HEK293 (cell line): ENCODE data around the gene FBXO45.

Experiments
- KLF10 ChIP-seq: fragments of 450-650 bp; IDR thresholded peaks from 2 replicates; pipeline ENCODE4 v1.5.1; 2018; ENCODE audit warnings: missing biosample characterization, mild to moderate bottlenecking, missing genetic modification characterization
- KLF7 ChIP-seq: fragments of 450-650 bp; formaldehyde crosslinking; IDR thresholded peaks from 2 replicates; pipeline ENCODE4 v1.5.1; 2016; ENCODE audit warnings: missing biosample characterization, missing genetic modification characterization, borderline replicate concordance
- MEIS1 ChIP-seq: sonication (generic); formaldehyde crosslinking; IDR thresholded peaks from 2 replicates; pipeline ENCODE4 v1.8.1; 2022; ENCODE audit warnings: missing genetic modification reagents, mild to moderate bottlenecking, borderline replicate concordance
- MYNN ChIP-seq: fragments of 450-650 bp; formaldehyde crosslinking; IDR thresholded peaks from 2 replicates; pipeline ENCODE4 v1.5.1; 2016; ENCODE audit warnings: missing biosample characterization, missing genetic modification characterization, borderline replicate concordance
- ZBTB10 ChIP-seq: fragments of 450-650 bp; formaldehyde crosslinking; IDR thresholded peaks from 2 replicates; pipeline ENCODE4 v1.5.1; 2016; ENCODE audit warnings: missing biosample characterization, missing genetic modification characterization
- ZBTB49 ChIP-seq: fragments of 450-650 bp; formaldehyde crosslinking; IDR thresholded peaks from 2 replicates; pipeline ENCODE4 v1.5.1; 2016; ENCODE audit warnings: missing biosample characterization, missing genetic modification characterization, low read depth
- ZFP3 ChIP-seq: fragments of 450-650 bp; formaldehyde crosslinking; IDR thresholded peaks from 2 replicates; pipeline ENCODE4 v1.5.1; 2016; ENCODE audit warnings: low read depth, missing biosample characterization, missing genetic modification characterization
- ZNF112 ChIP-seq: fragments of 450-650 bp; formaldehyde crosslinking; IDR thresholded peaks from 2 replicates; pipeline ENCODE4 v1.5.0; 2017; ENCODE audit warnings: missing biosample characterization, missing genetic modification characterization
- ZNF133 ChIP-seq: fragments of 450-650 bp; formaldehyde crosslinking; IDR thresholded peaks from 2 replicates; pipeline ENCODE4 v1.5.1; 2016; ENCODE audit warnings: missing biosample characterization, missing genetic modification characterization
- ZNF169 ChIP-seq: fragments of 450-650 bp; formaldehyde crosslinking; IDR thresholded peaks from 2 replicates; pipeline ENCODE4 v1.5.1; 2016; ENCODE audit warnings: missing biosample characterization, missing genetic modification characterization
- ZNF202 ChIP-seq: fragments of 450-650 bp; formaldehyde crosslinking; IDR thresholded peaks from 2 replicates; pipeline ENCODE4 v1.5.1; 2016; ENCODE audit warnings: missing biosample characterization, missing genetic modification characterization, borderline replicate concordance
- ZNF248 ChIP-seq: fragments of 450-650 bp; formaldehyde crosslinking; IDR thresholded peaks from 2 replicates; pipeline ENCODE4 v1.5.1; 2017; ENCODE audit warnings: missing biosample characterization, missing genetic modification characterization
- ZNF280C ChIP-seq: fragments of 450-650 bp; formaldehyde crosslinking; IDR thresholded peaks from 2 replicates; pipeline ENCODE4 v1.5.1; 2016; ENCODE audit warnings: missing biosample characterization, missing genetic modification characterization
- ZNF394 ChIP-seq: fragments of 450-650 bp; formaldehyde crosslinking; IDR thresholded peaks from 2 replicates; pipeline ENCODE4 v1.5.1; 2016; ENCODE audit warnings: missing biosample characterization, missing genetic modification characterization, mild to moderate bottlenecking, moderate library complexity, borderline replicate concordance
- ZNF398 ChIP-seq: fragments of 450-650 bp; formaldehyde crosslinking; IDR thresholded peaks from 2 replicates; pipeline ENCODE4 v1.5.1; 2017; ENCODE audit warnings: missing biosample characterization, missing genetic modification characterization
- ZNF530 ChIP-seq: fragments of 450-650 bp; formaldehyde crosslinking; IDR thresholded peaks from 2 replicates; pipeline ENCODE4 v1.5.1; 2016; ENCODE audit warnings: low read depth, missing biosample characterization, missing genetic modification characterization
- ZNF571 ChIP-seq: fragments of 450-650 bp; formaldehyde crosslinking; IDR thresholded peaks from 2 replicates; pipeline ENCODE4 v1.5.0; 2017; ENCODE audit warnings: missing biosample characterization, missing genetic modification characterization
- ZNF639 ChIP-seq: fragments of 450-650 bp; formaldehyde crosslinking; IDR thresholded peaks from 2 replicates; pipeline ENCODE4 v1.5.1; 2016; ENCODE audit warnings: missing biosample characterization, missing genetic modification characterization
- ZNF692 ChIP-seq: fragments of 450-650 bp; formaldehyde crosslinking; IDR thresholded peaks from 2 replicates; pipeline ENCODE4 v1.5.1; 2016; ENCODE audit warnings: missing biosample characterization, missing genetic modification characterization
- ZSCAN18 ChIP-seq: fragments of 450-650 bp; formaldehyde crosslinking; IDR thresholded peaks from 2 replicates; pipeline ENCODE4 v1.5.1; 2016; ENCODE audit warnings: missing biosample characterization, missing genetic modification characterization
- ZSCAN5A ChIP-seq: fragments of 450-650 bp; formaldehyde crosslinking; IDR thresholded peaks from 2 replicates; pipeline ENCODE4 v1.5.1; 2016; ENCODE audit warnings: missing biosample characterization, missing genetic modification characterization
- ZXDB ChIP-seq: fragments of 450-650 bp; formaldehyde crosslinking; IDR thresholded peaks from 2 replicates; pipeline ENCODE4 v1.5.1; 2016; ENCODE audit warnings: missing biosample characterization, missing genetic modification characterization

FBXO45 gene

GRCh38 chr3:196632046-196632751 is 63.7 kb downstream of the FBXO45 start (continued):
- TF ChIP-seq ZNF202 (tag by site-specific recombination): no peak
- TF ChIP-seq ZNF639 (tag by site-specific recombination): no peak
- no peak for TF ChIP-seq ZNF248 (tag by site-specific recombination)
- TF ChIP-seq MYNN (tag by site-specific recombination): no peak
- peak; percentile 95 for TF ChIP-seq ZXDB (tag by site-specific recombination)
- no peak for TF ChIP-seq ZNF571 (tag by site-specific recombination)
- TF ChIP-seq ZSCAN18 (tag by site-specific recombination): no peak
- TF ChIP-seq ZNF692 (tag by site-specific recombination): no peak
- no peak for TF ChIP-seq MEIS1
- TF ChIP-seq ZNF112 (tag by site-specific recombination): no peak
- no peak for TF ChIP-seq ZNF394
- 0 out of 2 replicates have a peak, but pooled peaks have one; percentile 41 for TF ChIP-seq KLF7 (tag by site-specific recombination)
- TF ChIP-seq ZSCAN5A (tag by site-specific recombination): no peak
- peak; percentile 72 for TF ChIP-seq ZNF398 (tag by site-specific recombination)
- TF ChIP-seq ZNF169 (tag by site-specific recombination): no peak
- no peak for TF ChIP-seq ZNF530
- no peak for TF ChIP-seq KLF10 (tag by site-specific recombination)
- no peak for TF ChIP-seq ZNF133 (tag by site-specific recombination)
- TF ChIP-seq ZBTB10: 0 out of 2 replicates have a peak, but pooled peaks have one; percentile 37
- no peak for TF ChIP-seq ZBTB49 (tag by site-specific recombination)
- TF ChIP-seq ZFP3 (tag by site-specific recombination): no peak
- TF ChIP-seq ZNF280C: no peak
